Stimulated activated CD8-positive, alpha-beta memory T cell treated with anti-CD3 and anti-CD28 coated beads, Interleukin-2, amount 100 ng/mL, for 48 hours (primary cell): ENCODE measurements around the gene PHGDH.
A peak's percentile ranks its signal among the peaks of the same experiment; 100 is the strongest.
"Not testable (repeated sequence)": the region's sequence is repeated elsewhere in the genome, so short reads cannot be mapped to it uniquely, and the experiment has no call there.

Experiments used
- DNase-seq, 2 donors: peaks; one replicate each; pipeline ENCODE4 v3.0.0-alpha.2; 2020; ENCODE audit warnings: low read depth in 2 of 2

Gene PHGDH

DNA sequence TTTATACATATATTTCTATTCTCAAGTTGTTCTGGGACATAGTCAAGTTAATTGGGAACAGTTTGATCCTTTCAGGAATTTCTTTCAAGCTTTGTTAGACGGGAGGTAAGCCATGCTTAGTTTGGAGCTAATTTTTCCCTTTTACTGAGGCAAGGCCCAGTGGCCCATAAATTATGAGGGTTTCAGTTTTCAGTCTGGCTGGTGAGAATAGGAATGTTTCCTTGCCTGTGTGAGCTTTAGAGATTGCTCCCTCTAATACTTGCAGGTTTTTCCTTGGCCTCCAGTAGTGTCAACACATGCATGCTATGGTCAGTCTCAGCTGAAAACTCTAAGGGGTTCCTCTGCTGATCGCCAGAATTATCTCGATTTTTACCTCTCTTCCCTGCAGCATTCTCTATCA, 14.1 kb upstream of the PHGDH start:
- no peak for DNase-seq

DNA sequence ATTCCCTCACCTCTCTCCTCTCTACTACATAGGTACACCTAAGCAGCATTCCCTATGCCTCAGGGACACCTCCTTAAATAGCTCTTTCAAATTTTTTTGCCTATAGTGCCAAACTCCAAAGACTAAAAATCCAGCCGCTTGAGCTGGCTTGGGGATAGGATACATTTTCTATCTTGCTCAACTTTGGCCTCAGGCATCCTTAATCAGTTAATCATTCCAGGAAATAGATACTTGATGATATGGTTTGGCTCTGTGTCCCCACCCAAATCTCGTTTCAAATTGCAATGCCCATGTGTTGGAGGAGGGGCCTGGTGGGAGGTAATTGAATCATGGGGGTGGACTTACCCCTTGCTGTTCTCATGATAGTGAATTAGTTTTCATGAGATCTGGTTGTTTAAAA, 11.4 kb upstream of the PHGDH start:
- DNase-seq = no peak

DNA sequence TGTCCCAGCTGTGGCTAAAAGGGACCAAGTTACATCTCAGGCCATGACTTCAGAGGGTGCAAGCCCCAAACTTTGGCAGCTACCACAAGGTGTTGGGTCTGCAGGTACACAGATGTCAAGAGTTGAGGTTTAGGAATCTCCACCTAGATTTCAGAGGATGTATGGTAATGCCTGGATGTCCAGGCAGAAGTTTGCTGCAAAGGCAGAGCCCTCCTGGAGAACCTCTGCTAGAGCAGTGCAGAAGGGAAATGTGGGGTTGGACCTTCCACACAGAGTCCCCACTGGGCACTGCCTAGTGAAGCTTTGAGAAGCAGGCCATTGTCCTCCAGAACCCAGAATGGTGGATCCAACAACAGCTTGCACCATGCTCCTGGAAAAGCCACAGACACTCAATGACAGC, 10.1 kb upstream of the PHGDH start:
- DNase-seq = no peak

DNA sequence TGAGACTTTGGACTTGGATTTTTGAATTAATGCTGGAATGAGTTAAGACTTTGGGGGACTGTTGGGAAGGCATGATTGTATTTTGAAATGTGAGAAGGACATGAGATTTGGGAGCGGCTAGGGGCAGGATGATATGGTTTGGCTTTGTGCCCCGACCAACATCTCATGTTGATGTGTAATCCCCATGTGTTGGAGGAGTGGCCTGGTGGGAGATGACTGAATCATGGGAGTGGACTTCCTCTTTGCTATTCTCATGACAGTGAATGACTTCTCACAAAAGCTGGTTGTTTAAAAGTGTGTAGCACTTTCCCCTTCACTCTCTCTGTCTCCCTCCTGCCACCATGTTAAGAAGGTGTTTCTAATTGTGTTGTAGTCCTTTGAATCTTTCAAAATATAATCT, 9.3 kb upstream of the PHGDH start:
- DNase-seq = no peak

DNA sequence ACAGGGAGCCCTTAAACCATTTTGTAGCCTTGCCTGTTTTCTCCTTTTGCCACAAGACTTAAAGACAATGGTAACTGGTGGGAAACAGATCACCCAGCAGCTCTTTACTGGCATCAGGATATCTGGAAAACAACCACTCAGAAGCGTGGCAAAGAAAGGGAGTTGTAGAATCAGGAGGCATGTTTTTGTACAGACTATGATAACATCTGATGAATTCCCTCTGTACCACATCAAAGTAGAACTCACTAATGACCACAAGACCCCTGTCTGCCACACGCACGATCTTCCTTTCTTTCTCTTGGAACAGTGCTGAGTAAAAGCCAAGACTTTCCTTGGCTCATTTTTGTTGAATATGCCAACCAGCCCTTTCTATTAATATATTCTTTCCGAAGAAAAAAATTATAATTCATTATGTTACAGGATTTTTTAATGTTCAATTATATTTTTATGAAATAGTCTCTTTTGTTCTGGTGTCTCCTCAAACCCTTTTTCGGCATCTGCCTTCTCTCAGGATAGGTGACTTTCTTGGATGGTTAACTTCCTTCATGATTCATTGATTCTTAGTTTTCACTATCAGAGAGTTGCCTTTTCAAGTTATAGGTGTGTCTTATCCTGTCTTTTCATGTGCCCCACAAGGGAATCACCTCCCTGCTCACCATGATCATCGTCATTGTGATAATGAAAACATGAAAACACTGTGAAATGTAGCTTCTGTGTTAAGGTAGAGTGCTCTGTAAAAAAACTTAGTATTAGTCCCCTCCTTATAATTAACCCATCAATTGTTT, 7.9 kb upstream of the PHGDH start:
- no peak for DNase-seq

DNA sequence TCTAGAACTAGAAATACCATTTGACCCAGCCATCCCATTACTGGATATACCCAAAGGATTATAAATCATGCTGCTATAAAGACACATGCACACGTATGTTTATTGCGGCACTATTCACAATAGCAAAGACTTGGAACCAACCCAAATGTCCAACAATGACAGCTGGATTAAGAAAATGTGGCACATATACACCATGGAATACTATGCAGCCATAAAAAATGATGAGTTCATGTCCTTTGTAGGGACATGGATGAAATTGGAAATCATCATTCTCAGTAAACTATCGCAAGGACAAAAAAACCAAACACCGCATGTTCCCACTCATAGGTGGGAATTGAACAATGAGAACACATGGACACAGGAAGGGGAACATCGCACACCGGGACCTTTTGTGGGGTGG, 5.1 kb upstream of the PHGDH start:
- not testable (repeated sequence) for DNase-seq

DNA sequence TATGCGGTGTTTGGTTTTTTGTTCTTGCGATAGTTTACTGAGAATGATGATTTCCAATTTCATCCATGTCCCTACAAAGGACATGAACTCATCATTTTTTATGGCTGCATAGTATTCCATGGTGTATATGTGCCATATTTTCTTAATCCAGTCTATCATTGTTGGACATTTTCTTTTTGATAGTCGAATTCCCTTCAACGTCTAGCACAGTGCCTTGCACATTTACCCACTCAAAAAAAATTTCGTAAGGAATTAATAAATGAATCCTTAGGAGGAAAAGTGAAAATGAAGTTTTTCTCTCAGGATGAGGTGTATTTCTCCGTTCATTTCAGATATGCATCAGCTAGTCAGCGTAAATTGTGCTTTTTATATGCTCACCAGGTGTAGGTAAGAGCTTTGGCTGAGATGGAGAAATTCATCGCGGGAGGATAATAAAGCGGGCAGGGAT, 354 bp upstream of the PHGDH start:
- not testable (repeated sequence) for DNase-seq

DNA sequence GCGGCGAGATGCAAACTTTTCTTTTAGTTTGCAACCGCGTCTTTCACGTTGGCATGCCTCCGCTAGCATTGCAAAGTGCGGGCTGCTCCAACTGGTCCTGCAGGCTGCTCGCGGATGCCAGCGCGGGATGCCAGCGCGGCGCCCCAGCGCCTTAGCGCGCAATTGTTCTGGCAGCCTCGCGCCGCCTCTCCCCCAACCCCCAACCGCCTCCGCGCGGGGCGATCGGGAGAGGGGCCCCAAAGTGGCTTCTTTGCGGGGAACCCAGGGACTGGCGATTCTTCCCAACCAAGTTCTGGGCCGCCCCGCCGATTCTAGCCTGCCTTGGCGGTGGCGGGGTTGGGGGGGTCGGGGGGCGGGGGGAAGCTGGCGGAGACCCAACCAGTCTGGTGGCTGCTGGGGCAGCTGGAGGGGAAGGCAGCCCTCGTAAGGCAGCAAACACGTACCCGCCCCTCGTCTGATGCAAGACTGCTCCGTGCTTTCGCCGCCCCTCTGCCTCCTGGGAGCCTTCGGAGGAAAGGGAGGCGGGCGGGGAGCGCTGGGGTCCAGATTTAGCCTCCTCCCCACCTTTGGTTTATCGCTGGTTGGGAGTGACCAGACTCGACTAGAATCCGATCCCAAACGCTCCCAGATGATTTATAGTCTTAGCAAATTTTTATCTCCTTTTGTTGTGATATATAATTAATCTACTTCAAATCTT, 756 bp downstream of the PHGDH start:
- DNase-seq = peak; percentile 49 to 56

DNA sequence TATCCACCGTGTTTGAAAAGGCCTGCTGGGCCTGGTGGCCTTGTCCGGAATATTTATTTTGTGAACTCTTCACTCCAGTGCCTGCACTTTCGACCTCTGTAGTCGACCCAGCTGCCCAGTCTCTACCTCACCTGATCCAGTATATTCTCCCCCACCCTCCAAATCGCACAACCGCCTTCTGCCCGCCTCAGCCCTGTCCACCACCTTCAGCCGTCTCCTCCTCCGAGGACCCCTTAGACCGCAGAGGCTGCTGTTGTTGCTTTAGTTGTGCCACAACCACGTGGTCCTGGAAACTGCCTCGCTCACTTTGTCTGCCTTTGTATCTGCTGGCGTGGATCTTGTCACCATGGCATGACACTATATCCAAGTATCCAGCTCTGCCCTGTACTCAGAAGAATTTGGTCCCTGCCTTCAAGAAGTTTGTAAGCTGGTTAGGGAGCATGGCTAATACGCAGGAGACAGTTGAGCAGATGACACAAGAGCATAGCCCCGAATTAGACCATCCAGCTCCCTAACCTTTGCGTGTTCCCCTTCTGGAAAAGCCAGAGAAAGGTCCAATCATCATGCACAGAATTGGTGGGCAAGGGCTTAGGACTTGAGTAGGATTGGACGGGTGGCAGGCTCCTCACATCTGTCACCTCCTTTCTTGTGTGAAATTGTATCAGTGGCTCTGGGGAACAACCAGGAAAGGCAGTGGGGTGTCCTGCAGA, 1.5 kb downstream of the PHGDH start:
- DNase-seq = no peak

DNA sequence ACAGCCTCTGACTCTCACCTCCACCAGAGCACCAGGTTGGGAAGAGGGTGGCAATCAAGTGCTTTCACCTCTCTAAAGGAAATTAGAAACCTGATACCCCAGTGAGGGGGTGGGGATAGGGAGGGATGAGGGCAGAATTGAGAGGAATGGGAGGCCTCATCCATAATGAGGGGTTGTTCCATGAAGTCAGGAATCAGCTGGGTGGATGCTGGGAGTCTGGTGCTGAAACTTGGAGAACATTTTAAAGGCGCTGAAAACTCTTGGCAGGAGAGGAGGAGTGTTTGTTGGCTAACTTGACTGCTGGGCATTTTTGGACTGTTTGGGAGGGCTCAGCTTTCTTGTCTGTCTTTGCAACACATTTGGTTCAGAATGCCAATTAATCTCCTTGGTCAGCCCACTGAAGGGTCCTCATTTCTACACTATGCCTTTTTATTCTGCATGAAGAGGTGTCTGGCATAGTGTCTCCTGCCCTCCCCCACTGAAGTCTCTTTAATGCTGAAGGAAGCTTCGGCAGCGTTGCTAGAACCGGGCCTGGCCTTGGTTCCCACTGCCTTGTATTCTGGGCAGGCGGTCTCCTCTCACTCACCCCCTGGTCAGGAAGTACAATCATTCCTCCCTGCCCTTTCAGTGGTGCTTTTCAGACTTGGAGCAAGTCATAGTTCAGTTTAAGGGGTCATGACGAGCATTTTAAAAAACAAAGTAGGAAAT, 2.2 kb downstream of the PHGDH start:
- DNase-seq = no peak

DNA sequence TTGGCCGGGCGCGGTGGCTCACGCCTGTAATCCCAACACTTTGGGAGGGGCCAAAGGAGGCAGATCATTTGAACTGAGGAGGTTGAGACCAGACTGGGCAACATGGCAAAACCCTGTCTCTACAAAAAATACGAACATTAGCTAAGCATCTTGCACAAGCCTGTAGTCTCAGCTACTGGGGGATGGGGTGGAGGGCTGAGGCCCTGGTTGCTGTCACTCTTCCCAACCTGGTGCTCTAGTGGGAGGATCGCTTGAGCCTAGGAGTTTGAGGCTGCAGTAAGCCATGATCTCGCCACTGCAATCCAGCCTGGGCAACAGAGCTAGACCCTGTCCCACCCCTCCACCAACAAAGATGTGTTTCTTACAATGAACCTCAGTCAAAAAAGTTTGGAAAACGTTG, 2.8 kb downstream of the PHGDH start:
- no peak for DNase-seq

DNA sequence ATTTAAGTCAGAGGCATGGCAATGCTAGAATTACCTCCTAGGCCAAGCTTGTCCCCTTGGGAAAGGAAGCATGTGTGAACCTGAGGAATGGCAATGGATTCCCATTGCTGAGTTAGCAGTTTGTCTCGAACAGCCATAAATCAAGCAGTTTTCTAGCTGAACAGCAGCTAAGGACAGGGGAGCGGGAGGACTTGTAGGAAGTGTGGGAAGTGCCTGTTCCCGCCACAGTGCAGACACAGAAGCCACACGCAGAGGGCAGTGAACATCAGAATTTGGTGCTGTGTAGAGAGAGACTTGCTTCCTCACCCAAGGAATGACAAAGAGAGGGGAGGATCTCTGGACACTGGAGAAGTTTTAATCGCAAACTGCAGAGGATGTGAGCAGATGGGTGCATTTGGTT, 3.8 kb downstream of the PHGDH start:
- DNase-seq = no peak

DNA sequence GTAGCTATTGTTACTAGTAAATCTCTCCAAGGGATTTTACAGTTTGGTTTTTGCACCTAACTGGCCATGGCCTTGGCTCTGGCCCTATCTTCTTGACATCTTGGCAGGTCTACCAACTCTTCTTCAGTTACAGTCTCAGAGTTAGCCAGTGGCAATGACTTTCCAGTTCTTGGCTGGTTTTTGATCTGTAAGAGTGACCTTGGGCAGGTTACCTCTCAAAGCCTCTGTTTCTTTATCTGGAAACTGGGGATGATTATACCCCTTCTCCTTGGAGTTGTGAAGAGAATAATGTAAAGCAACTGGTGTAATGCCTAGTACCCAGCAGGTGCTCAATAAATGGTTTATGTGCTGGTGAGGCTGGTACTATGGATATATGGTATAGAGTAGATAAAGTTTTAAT, 6.7 kb downstream of the PHGDH start:
- DNase-seq = no peak

DNA sequence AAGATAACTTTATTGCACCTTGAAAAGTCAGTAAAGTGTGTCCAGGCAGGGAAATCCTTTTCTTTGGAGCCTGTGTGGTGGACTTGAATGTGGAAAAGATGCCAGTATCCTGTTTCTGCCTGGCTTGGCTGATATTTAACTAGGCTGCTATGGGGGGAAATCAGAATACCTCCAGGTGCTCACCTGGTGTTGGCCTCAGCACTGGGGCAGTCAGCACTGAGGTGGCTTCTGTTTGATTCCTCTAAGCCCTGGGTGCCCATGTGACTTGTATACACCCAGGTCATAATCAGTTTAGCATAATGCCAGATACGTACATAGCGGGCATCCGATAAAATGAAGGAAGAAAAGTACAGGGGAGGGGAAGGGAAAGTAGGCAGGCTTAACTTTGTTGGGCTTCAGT, 7.2 kb downstream of the PHGDH start:
- no peak for DNase-seq

DNA sequence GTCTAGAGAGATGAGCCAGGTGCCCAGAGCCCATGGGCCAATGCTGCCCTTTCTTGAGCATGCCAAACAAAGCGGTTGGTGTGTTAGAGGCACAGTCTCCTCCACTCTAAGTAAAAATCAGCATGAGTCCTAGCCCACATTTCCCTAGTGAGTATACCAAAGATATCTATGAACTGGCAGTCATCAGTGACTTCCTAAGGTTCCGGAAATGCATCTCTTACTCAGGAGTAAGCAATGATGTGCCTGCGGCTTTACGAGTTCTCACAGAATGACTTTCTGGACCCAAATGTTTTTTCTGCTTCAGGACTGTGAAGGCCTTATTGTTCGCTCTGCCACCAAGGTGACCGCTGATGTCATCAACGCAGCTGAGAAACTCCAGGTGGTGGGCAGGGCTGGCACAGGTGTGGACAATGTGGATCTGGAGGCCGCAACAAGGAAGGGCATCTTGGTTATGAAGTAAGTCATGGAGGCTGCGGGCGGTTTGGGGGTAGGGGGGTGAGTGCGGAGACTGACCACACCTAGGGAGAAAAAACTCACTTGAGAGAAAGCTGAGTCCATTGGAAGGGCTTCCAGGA, 9.2 kb downstream of the PHGDH start:
- DNase-seq = no peak

DNA sequence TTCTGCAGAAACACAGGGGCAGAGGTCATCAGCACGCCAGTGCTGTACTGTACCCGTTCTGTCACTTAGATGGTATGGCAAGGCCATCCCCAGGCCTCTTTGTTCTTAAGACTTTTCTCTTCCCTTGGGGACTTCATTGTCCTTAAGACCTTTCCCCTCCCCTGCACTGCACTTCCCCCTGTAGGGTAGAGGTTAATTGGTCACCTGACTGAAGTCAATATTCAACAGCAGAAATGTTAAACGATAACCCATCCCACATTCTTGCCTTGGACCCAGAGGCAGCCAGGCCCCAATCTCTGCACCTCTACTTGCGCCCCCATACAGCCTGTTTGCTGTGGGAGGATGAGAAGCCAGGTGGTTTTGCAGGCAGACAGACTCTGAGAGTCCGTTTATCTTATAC, 10.2 kb downstream of the PHGDH start:
- DNase-seq = no peak

DNA sequence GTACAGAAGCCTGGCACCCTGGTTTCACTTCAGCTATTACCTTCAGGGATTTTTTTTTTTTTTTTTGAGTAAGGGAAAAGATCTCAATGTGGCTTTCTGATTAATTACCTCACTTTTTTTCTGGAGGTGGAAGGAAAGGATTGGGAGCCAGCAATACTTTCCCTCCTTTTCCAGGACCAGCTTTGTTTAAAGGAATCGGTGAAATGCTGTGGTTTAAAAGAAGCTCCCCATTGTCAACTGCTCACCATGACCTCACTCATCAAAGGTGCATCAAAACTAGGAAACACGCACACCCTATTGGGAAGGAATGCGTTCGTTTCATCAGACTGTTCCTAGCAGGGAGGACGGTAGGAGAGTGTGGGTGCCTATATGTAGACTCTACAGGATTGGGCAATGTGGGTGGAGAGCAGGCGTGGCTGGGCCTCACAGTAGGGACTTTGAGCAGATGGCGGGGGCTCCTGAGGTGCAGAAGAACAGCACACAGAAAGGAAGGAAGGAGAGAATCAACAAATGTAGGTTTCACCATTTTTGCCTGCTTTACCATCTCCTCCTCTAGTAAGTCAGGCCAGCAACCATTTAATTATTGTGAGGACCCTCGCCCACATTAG, 13.0 kb downstream of the PHGDH start:
- DNase-seq = no peak

DNA sequence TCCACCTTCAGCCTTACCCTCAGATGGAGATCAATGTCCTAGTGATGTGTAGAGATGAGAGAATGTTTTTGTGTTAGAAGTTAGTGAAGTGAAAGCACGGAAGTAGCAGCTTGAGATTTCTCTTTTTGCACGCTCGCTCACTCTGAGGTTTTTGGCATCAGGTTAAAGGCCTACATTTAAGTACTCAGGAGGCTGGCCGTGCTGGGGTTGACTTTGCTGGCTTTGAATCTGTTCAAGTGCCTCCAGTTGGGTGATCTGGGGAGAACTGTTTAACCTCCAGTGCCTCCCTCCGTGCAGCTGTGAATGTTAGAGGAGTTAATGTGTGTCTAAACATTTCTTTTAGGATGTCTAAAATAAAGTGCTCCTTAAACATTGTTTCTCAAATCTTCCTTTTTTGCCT, 13.9 kb downstream of the PHGDH start:
- DNase-seq = no peak

DNA sequence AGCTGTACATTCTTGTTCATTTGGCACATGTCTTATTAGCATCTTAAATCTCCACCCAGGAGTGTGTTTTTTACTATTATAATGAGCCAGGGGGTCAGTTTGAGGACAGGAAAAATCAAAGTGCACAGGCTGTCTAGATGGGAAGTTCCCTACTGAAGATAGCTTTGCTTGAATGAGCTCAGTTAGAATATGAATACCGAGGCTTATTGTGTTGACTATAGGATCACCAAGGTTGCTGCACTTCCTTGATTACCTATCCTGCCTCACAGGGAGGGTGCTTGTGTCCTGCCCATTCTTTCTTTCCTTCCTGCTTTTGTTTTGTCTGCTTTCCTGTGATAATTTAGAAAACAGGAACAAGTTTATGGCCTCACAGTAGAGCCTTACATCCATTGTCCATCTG, 16.3 kb downstream of the PHGDH start:
- no peak for DNase-seq

DNA sequence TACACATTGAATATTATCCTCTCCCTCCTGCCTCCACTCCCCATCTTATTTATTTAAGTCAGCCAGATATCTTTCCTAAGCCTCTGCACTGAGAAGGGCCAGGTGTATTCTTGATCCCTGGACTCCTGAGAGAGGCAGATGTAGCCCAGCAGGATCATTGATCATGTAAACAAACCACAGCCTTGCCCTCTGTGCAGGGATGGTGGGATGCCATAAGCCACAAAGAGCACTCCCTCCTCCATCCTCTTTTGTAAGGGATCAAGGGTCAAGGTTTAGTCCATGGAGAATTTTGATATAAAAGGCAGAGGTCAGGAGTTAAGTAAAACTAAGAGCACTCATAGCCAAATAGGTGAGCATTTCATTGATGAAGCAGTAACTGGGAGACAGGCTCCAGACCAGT, 17.3 kb downstream of the PHGDH start:
- no peak for DNase-seq

DNA sequence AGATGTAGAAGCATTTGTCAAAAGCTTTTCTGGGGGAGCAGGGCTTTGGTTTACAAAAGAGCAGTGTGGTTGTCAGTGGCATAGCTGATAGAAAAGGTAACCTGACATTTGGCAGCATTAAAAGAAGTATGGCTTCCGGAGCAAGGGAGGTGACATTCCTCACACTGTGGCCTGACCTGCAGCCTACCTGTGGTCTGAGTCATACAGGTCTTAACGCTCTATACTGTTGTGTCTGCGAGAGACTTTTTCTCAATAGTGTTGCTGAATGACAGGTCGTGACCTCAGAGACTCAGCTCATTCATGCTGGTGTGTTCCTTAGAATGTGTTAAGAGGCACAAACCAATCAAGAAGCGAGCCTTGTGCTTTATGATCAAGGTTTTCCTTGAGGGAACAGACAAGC, 19.3 kb downstream of the PHGDH start:
- DNase-seq = no peak
